Fibroblast of lung (primary cell): ENCODE measurements around the gene LTBP4. TPM values are rescaled to one million over a fixed set of nuclear protein-coding genes. Genes with fewer than 3 reads are reported as not detected.

ENCODE experiments used
- DNase-seq, 2 donors: peaks; one replicate each; pipeline versions ENCODE4 v3.0.0 to v3.0.0-alpha.2; 2010; ENCODE audit warnings: low read depth in 2 of 2
- H2AFZ ChIP-seq: 2 replicates; pipeline ENCODE4 v1.5.1; 2012; ENCODE audit warnings: low read length, control low read depth, inconsistent platforms
- H3K27ac ChIP-seq: 2 replicates; pipeline ENCODE4 v1.5.1; 2011; ENCODE audit warnings: low read length, control low read depth; ENCODE audit not compliant: insufficient read depth
- H3K27me3 ChIP-seq: 2 replicates; pipeline ENCODE4 v1.5.1; 2011; ENCODE audit warnings: mild to moderate bottlenecking, low read length; ENCODE audit not compliant: control insufficient read depth, insufficient read depth
- H3K36me3 ChIP-seq: 2 replicates; pipeline ENCODE4 v1.5.1; 2011; ENCODE audit warnings: low read length; ENCODE audit not compliant: control insufficient read depth, insufficient read depth
- H3K4me1 ChIP-seq: 2 replicates; pipeline ENCODE4 v1.5.1; 2011; ENCODE audit warnings: low read length; ENCODE audit not compliant: control insufficient read depth, insufficient read depth; ENCODE audit errors: extremely low read depth
- H3K4me2 ChIP-seq: 2 replicates; pipeline ENCODE4 v1.5.1; 2011; ENCODE audit warnings: low read length, control low read depth; ENCODE audit not compliant: insufficient read depth; ENCODE audit errors: extremely low read depth
- H3K4me3 ChIP-seq, 4 experiments: fragments of 200-600 bp in 1 of 4; sonication (generic) in 1 of 4; replicated peaks in 1 of 4; 2 replicates each; pipeline ENCODE4 v1.5.1; 2011 to 2016; ENCODE audit warnings: low read length in 4 of 4, low read depth in 3 of 4, mild to moderate bottlenecking in 3 of 4, control low read depth in 2 of 4, inconsistent platforms in 1 of 4, mixed read lengths in 1 of 4; ENCODE audit not compliant: insufficient read depth in 1 of 4; ENCODE audit errors: control extremely low read depth in 1 of 4
- H3K79me2 ChIP-seq: 2 replicates; pipeline ENCODE4 v1.5.1; 2012; ENCODE audit warnings: mild to moderate bottlenecking, low read length, inconsistent platforms; ENCODE audit not compliant: control insufficient read depth, insufficient read depth
- H3K9ac ChIP-seq: 2 replicates; pipeline ENCODE4 v1.5.1; 2011; ENCODE audit warnings: mild to moderate bottlenecking, low read length, control low read depth; ENCODE audit not compliant: insufficient read depth
- H3K9me3 ChIP-seq: 2 replicates; pipeline ENCODE4 v1.5.1; 2012; ENCODE audit warnings: low read depth, low read length; ENCODE audit not compliant: control insufficient read depth, insufficient read depth
- H4K20me1 ChIP-seq: 2 replicates; pipeline ENCODE4 v1.5.1; 2011; ENCODE audit warnings: low read length; ENCODE audit not compliant: control insufficient read depth, insufficient read depth; ENCODE audit errors: extremely low read depth
- EZH2 ChIP-seq: IDR thresholded peaks from 2 replicates; pipeline ENCODE4 v1.5.1; 2012; ENCODE audit warnings: low read length, control low read depth, mild to moderate bottlenecking; ENCODE audit errors: missing control alignments
- polyA plus RNA-seq, 2 donors: library from polyadenylated mRNA; depleted of rRNA in 1 of 2; stranded (reverse) in 1 of 2; unstranded in 1 of 2; fragments of >200 nt; gene quantifications; 2 replicates each; pipeline ENCODE4 v1.2.1, GENCODE V29; 2011 to 2012; ENCODE audit warnings: missing spikeins in 1 of 2
- total RNA-seq: library from RNA; depleted of rRNA; stranded (reverse); fragments of >200 nt; gene quantifications from 2 replicates; pipeline ENCODE4 v1.2.1, GENCODE V29; 2014
- TF ChIP-seq, protein P1 (sequence below), 2 donors: IDR thresholded peaks in 1 of 2; conservative IDR thresholded peaks in 1 of 2; 1 replicate in 1 of 2; 2 replicates in 1 of 2; pipeline ENCODE4 v1.5.1; 2011 to 2012; ENCODE audit warnings: low read length in 2 of 2, control low read depth in 1 of 2, inconsistent platforms in 1 of 2, low read depth in 1 of 2, mild to moderate bottlenecking in 1 of 2

Gene LTBP4
- total and polyA plus RNA-seq, 2 donors (not counting 1 experiment from before 2014, with no cell fraction given), result 31.7 to 46.4 TPM

DNA sequence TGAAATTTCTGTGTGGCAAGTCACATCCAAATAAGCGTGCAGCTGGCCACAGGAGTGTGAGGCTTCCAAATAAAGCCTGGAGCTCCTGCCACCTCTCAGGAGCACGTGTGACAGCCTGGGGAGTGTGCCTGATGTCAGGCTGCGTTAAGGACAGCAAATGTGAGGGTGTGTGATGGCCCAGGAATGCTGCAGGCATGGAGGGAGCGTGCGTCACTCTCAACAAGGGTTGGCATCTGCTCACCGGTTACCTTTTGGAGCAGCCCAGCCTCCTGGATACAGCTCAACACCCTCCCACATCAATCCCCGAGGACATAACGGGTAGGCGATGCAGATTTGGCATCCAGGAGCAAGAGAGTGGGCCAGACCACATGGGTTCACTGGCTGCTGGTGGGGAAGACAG is 70.2 kb downstream of the LTBP4 start:
- no peaks in the 10 kb centered on the region for H3K79me2 ChIP-seq
- H3K9me3 ChIP-seq, result no peaks in the 10 kb centered on the region
- peaks cover under 1% of the 10 kb centered on the region for H3K4me1 ChIP-seq
- H3K9ac ChIP-seq, result no peak overlapping the region
- DNase-seq, result no peak
- H4K20me1 ChIP-seq, result no peaks in the 10 kb centered on the region
- H3K4me3 ChIP-seq, result no peak overlapping the region
- peaks cover 67% of the 10 kb centered on the region for H3K36me3 ChIP-seq
- H3K27me3 ChIP-seq, result no peaks in the 10 kb centered on the region
- no peak overlapping the region for H3K4me2 ChIP-seq
- TF ChIP-seq, protein P1, sequence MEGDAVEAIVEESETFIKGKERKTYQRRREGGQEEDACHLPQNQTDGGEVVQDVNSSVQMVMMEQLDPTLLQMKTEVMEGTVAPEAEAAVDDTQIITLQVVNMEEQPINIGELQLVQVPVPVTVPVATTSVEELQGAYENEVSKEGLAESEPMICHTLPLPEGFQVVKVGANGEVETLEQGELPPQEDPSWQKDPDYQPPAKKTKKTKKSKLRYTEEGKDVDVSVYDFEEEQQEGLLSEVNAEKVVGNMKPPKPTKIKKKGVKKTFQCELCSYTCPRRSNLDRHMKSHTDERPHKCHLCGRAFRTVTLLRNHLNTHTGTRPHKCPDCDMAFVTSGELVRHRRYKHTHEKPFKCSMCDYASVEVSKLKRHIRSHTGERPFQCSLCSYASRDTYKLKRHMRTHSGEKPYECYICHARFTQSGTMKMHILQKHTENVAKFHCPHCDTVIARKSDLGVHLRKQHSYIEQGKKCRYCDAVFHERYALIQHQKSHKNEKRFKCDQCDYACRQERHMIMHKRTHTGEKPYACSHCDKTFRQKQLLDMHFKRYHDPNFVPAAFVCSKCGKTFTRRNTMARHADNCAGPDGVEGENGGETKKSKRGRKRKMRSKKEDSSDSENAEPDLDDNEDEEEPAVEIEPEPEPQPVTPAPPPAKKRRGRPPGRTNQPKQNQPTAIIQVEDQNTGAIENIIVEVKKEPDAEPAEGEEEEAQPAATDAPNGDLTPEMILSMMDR (conservative IDR thresholded peaks at IDR 0.05 in 1 of 2, IDR thresholded peaks at IDR 0.05 in 1 of 2; ENCODE audit: low read depth in 1 of 2, low read length in 2 of 2), result no peak
- TF ChIP-seq EZH2, result no peak
- H3K27ac ChIP-seq, result no peak overlapping the region
- H2AFZ ChIP-seq, result no peak overlapping the region

DNA sequence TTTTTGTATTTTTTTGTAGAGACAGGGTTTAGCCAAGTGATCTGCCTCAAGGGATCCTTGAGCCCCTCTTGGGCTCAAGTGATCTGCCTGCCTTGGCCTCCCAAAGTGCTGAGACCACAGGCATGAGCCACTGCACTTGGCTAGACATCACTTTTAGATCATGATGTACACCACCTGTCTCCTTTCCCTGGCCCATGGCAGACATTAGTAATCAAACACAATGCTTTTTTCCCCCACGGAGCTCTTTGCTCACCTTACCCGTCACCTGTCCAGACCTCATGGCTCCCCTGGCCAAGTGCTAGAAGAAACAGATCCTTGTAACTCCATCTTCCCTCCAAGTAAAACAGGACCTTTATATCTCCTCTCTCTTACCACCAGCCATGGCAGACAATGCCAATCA is 70.9 kb downstream of the LTBP4 start:
- Histone ChIP-seq H3K4me2 (no peak overlapping the region), H3K36me3 (peaks cover 64% of the 10 kb centered on the region), H3K9me3 (no peaks in the 10 kb centered on the region), H3K9ac (no peak overlapping the region), H2AFZ (no peak overlapping the region), H3K27ac (no peak overlapping the region), H3K4me3 (no peak overlapping the region), H3K4me1 (no peaks in the 10 kb centered on the region), H4K20me1 (no peaks in the 10 kb centered on the region), H3K79me2 (no peaks in the 10 kb centered on the region), H3K27me3 (no peaks in the 10 kb centered on the region)
- no peak for DNase-seq
- TF ChIP-seq EZH2, result no peak
- TF ChIP-seq, protein P1 (conservative IDR thresholded peaks at IDR 0.05 in 1 of 2, IDR thresholded peaks at IDR 0.05 in 1 of 2; ENCODE audit: low read depth in 1 of 2, low read length in 2 of 2), result no peak

DNA sequence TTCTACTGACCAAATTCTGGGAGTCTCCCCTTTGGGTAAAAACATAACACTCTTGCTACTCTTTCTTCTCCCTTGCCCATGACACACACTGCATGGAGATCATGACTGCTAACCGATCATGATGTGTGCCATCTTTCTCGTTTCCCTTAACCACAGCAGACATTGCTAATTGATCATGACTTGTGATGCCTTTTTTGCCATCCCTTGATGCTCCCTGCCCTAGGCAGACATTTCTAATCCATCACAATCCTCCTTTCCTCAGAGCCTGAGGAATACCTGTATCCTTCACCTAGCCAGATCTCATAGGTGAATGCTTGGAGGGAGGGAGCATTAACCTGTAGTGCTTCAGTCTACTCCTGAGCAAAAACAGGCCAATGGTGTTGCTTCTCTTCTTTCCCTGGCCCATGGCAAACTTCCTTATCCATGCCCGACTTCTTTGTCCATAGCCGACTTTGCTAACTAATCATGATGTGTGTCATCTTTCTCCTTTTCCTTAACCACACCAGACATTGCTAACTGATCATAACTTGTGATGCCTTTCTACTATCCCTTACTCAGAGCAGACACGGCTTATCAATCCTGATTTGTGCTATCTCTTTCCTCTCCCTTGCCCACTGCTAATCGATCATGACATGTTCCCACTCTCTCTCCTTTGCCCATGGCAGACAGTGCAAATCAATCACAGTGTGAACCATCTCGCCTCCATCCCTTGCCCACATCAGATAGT is 71.6 kb downstream of the LTBP4 start:
- H3K4me3 ChIP-seq, result no peak overlapping the region
- no peak for DNase-seq
- H3K4me1 ChIP-seq, result no peaks in the 10 kb centered on the region
- no peaks in the 10 kb centered on the region for H4K20me1 ChIP-seq
- H3K4me2 ChIP-seq, result no peak overlapping the region
- no peaks in the 10 kb centered on the region for H3K9me3 ChIP-seq
- TF ChIP-seq, protein P1 (conservative IDR thresholded peaks at IDR 0.05 in 1 of 2, IDR thresholded peaks at IDR 0.05 in 1 of 2; ENCODE audit: low read depth in 1 of 2, low read length in 2 of 2), result no peak
- TF ChIP-seq EZH2, result no peak
- no peaks in the 10 kb centered on the region for H3K27me3 ChIP-seq
- no peaks in the 10 kb centered on the region for H3K79me2 ChIP-seq
- H2AFZ ChIP-seq, result no peak overlapping the region
- H3K9ac ChIP-seq, result no peak overlapping the region
- peaks cover 59% of the 10 kb centered on the region for H3K36me3 ChIP-seq
- H3K27ac ChIP-seq, result no peak overlapping the region
